Neural cell (in vitro differentiated cells): ENCODE measurements around the gene LRRC8D. TPM values are rescaled to one million over a fixed set of nuclear protein-coding genes. Genes with fewer than 3 reads are reported as not detected.

Source experiments
- H2AFZ ChIP-seq: fragments of 200-600, 300-800 bp; sonication (generic), shearing (Covaris generic); 2 replicates; pipeline ENCODE4 v1.6.0; 2014; ENCODE audit warnings: low read depth, mild to moderate bottlenecking, antibody characterized with exemption, low read length, moderate library complexity
- H3F3A ChIP-seq: fragments of 200-600 bp; shearing (Covaris generic); 2 replicates; pipeline ENCODE4 v1.6.1; 2016; ENCODE audit warnings: mild to moderate bottlenecking, moderate library complexity, mixed read lengths, antibody characterized with exemption, low read length; ENCODE audit not compliant: insufficient read depth, poor library complexity, severe bottlenecking
- H3K27ac ChIP-seq: fragments of 200-600, 300-800 bp; sonication (generic), shearing (Covaris generic); 2 replicates; pipeline ENCODE4 v1.5.1; 2014; ENCODE audit warnings: mild to moderate bottlenecking, low read length, moderate library complexity
- H3K27me3 ChIP-seq: fragments of 300-800, 200-600 bp; sonication (generic), shearing (Covaris generic); 2 replicates; pipeline ENCODE4 v1.6.0; 2014; ENCODE audit warnings: mild to moderate bottlenecking, low read depth, low read length, moderate library complexity; ENCODE audit not compliant: insufficient read depth
- H3K36me3 ChIP-seq: fragments of 300-800, 200-600 bp; sonication (generic), shearing (Covaris generic); 2 replicates; pipeline ENCODE4 v1.5.1; 2014; ENCODE audit warnings: mild to moderate bottlenecking, antibody characterized with exemption, low read length, moderate library complexity; ENCODE audit not compliant: insufficient read depth
- H3K4me2 ChIP-seq: fragments of 300-800, 200-600 bp; sonication (generic), shearing (Covaris generic); 2 replicates; pipeline ENCODE4 v1.6.0; 2014; ENCODE audit warnings: mild to moderate bottlenecking, low read length
- H3K4me3 ChIP-seq: fragments of 300-800, 200-600 bp; sonication (generic), shearing (Covaris generic); 2 replicates; pipeline ENCODE4 v1.5.1; 2014; ENCODE audit warnings: mild to moderate bottlenecking, low read length, moderate library complexity
- H3K79me2 ChIP-seq: fragments of 200-600 bp; shearing (Covaris generic); replicated peaks from 2 replicates; pipeline ENCODE4 v1.6.0; 2014; ENCODE audit warnings: mild to moderate bottlenecking, low read length, moderate library complexity; ENCODE audit not compliant: insufficient read depth
- H3K9ac ChIP-seq: fragments of 300-800, 200-600 bp; sonication (generic), shearing (Covaris generic); 2 replicates; pipeline ENCODE4 v1.6.1; 2016; ENCODE audit warnings: mild to moderate bottlenecking, low read length, mixed read lengths
- H3K9me2 ChIP-seq: fragments of 200-600 bp; shearing (Covaris generic); 2 replicates; pipeline ENCODE4 v1.6.1; 2016; ENCODE audit warnings: mild to moderate bottlenecking, low read length, mixed read lengths; ENCODE audit not compliant: insufficient read depth
- H3K9me3 ChIP-seq: fragments of 200-600, 300-800 bp; sonication (generic), shearing (Covaris generic); 2 replicates; pipeline ENCODE4 v1.6.1; 2016; ENCODE audit warnings: mild to moderate bottlenecking, mixed run types, low read length, moderate library complexity, mixed read lengths
- H4K20me1 ChIP-seq: fragments of 200-600 bp; shearing (Covaris generic); 2 replicates; pipeline ENCODE4 v1.6.1; 2016; ENCODE audit warnings: mild to moderate bottlenecking, mixed run types; ENCODE audit not compliant: insufficient read depth
- EP300 ChIP-seq: fragments of 450-650 bp; conservative IDR thresholded peaks from 2 replicates; pipeline ENCODE4 v1.6.1; 2014; ENCODE audit warnings: antibody characterized with exemption, mild to moderate bottlenecking, moderate library complexity; ENCODE audit not compliant: poor library complexity, severe bottlenecking
- EZH2 ChIP-seq: fragments of 200-600, 300-800 bp; shearing (Covaris generic), sonication (generic); IDR thresholded peaks from 2 replicates; pipeline ENCODE4 v1.6.1; 2014; ENCODE audit warnings: antibody characterized with exemption, low read length, borderline replicate concordance, mild to moderate bottlenecking; ENCODE audit not compliant: insufficient read depth, poor library complexity, severe bottlenecking
- MXI1 ChIP-seq: fragments of 450-650 bp; conservative IDR thresholded peaks from 2 replicates; pipeline ENCODE4 v1.6.1; 2014; ENCODE audit warnings: antibody characterized with exemption, mild to moderate bottlenecking; ENCODE audit not compliant: poor library complexity, severe bottlenecking
- POLR2AphosphoS5 ChIP-seq: IDR thresholded peaks from 2 replicates; pipeline ENCODE4 v1.6.1; 2012
- RAD21 ChIP-seq: fragments of 450-650 bp; conservative IDR thresholded peaks from 2 replicates; pipeline ENCODE4 v1.6.1; 2014; ENCODE audit warnings: antibody characterized with exemption, mild to moderate bottlenecking, moderate library complexity
- SMC3 ChIP-seq: fragments of 450-650 bp; conservative IDR thresholded peaks from 2 replicates; pipeline ENCODE4 v1.6.1; 2014; ENCODE audit warnings: antibody characterized with exemption, mild to moderate bottlenecking, moderate library complexity; ENCODE audit not compliant: poor library complexity
- TAF1 ChIP-seq: IDR thresholded peaks from 2 replicates; pipeline ENCODE4 v1.6.1; 2012; ENCODE audit warnings: low read depth
- polyA plus RNA-seq: library from polyadenylated mRNA; depleted of rRNA; stranded (reverse); fragments of >200 nt; gene quantifications from 2 replicates; pipeline ENCODE4 v1.2.3, GENCODE V29; 2014
- TF ChIP-seq, protein P1 (sequence below): fragments of 450-650 bp; IDR thresholded peaks from 2 replicates; pipeline ENCODE4 v1.5.1; 2014; ENCODE audit warnings: antibody characterized with exemption, mild to moderate bottlenecking, moderate library complexity; ENCODE audit not compliant: poor library complexity, severe bottlenecking
- TF ChIP-seq, protein P2 (sequence below): IDR thresholded peaks from 2 replicates; pipeline ENCODE4 v1.6.1; 2012; ENCODE audit warnings: borderline replicate concordance

Gene LRRC8D
- polyA plus RNA-seq, 1 donor from 2014 or later = 43.7 TPM

DNA sequence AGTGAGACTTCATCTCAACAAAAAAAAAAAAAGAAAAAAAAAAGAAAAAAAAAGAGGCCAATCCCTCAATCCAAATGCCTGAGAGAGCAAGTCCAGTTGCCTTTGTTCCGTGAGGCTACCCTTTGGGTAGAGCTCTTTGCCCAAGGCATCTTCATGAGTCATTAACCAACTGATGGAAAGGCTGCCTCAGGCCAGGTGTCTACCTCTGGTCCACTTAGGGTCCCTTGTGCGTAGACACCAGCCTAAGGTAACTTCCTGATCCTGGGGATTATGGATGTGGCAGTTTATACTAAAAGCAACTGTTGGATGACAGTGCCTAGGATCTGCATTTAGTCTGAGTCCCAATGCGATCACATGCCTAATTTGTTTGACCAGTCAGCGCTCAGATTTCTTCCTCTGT lies 153.4 kb downstream of the LRRC8D start:
- Histone ChIP-seq H3K27me3 (no peaks in the 10 kb centered on the region), H3K9me2 (no peaks in the 10 kb centered on the region), H3K27ac (no peak overlapping the region), H3K36me3 (no peaks in the 10 kb centered on the region), H3K9me3 (no peaks in the 10 kb centered on the region), H2AFZ (no peak overlapping the region), H3K9ac (no peak overlapping the region), H4K20me1 (no peaks in the 10 kb centered on the region), H3K4me3 (no peak overlapping the region), H3F3A (no peaks in the 10 kb centered on the region), H3K79me2 (no peaks in the 10 kb centered on the region), H3K4me2 (no peak overlapping the region)
- no peak for TF ChIP-seq EP300
- TF ChIP-seq EZH2 = no peak
- no peak for TF ChIP-seq MXI1
- TF ChIP-seq POLR2AphosphoS5 = no peak
- TF ChIP-seq, protein P1, sequence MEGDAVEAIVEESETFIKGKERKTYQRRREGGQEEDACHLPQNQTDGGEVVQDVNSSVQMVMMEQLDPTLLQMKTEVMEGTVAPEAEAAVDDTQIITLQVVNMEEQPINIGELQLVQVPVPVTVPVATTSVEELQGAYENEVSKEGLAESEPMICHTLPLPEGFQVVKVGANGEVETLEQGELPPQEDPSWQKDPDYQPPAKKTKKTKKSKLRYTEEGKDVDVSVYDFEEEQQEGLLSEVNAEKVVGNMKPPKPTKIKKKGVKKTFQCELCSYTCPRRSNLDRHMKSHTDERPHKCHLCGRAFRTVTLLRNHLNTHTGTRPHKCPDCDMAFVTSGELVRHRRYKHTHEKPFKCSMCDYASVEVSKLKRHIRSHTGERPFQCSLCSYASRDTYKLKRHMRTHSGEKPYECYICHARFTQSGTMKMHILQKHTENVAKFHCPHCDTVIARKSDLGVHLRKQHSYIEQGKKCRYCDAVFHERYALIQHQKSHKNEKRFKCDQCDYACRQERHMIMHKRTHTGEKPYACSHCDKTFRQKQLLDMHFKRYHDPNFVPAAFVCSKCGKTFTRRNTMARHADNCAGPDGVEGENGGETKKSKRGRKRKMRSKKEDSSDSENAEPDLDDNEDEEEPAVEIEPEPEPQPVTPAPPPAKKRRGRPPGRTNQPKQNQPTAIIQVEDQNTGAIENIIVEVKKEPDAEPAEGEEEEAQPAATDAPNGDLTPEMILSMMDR = no peak
- TF ChIP-seq SMC3 = no peak
- no peak for TF ChIP-seq RAD21
- TF ChIP-seq TAF1 = no peak
- TF ChIP-seq, protein P2, sequence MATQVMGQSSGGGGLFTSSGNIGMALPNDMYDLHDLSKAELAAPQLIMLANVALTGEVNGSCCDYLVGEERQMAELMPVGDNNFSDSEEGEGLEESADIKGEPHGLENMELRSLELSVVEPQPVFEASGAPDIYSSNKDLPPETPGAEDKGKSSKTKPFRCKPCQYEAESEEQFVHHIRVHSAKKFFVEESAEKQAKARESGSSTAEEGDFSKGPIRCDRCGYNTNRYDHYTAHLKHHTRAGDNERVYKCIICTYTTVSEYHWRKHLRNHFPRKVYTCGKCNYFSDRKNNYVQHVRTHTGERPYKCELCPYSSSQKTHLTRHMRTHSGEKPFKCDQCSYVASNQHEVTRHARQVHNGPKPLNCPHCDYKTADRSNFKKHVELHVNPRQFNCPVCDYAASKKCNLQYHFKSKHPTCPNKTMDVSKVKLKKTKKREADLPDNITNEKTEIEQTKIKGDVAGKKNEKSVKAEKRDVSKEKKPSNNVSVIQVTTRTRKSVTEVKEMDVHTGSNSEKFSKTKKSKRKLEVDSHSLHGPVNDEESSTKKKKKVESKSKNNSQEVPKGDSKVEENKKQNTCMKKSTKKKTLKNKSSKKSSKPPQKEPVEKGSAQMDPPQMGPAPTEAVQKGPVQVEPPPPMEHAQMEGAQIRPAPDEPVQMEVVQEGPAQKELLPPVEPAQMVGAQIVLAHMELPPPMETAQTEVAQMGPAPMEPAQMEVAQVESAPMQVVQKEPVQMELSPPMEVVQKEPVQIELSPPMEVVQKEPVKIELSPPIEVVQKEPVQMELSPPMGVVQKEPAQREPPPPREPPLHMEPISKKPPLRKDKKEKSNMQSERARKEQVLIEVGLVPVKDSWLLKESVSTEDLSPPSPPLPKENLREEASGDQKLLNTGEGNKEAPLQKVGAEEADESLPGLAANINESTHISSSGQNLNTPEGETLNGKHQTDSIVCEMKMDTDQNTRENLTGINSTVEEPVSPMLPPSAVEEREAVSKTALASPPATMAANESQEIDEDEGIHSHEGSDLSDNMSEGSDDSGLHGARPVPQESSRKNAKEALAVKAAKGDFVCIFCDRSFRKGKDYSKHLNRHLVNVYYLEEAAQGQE = no peak

DNA sequence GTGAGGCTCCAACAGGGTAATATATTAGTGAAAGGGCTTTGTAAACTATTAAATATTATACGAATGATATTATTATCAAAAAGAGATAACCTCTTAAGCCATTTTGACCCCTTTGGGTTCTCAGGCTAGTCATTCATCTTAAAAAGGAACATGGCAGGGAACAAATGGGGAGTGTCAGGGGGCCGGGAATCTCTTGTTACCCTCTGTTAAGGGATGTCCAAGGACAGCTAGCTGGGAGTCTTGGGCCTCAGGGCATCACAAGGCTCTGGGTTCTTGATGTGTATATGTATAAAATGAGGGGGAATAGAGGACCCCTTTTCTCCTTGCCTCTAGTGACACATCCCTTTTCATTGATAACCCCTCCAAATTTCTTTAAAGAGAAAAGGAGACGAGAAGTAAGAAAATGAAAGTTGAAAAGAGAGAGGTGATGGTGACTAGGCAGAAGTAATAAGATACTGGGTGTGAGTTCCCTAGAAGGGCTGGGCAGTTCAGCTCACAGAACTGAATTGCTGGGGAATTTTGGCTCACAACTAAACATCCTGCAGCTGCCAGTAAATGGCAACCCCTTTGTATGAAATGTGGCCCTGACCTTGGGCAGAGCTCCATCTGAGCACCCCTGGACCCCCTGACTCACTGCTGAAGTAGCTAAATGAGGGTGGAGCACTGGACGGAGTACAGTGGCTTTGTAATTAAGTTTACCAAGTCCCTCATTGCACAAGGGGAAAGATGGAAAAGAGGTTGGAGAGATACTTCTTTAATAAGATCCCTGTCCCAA lies 154.1 kb downstream of the LRRC8D start:
- no peaks in the 10 kb centered on the region for H3K9me2 ChIP-seq
- no peaks in the 10 kb centered on the region for H4K20me1 ChIP-seq
- H3K9ac ChIP-seq = no peak overlapping the region
- H3K79me2 ChIP-seq = no peaks in the 10 kb centered on the region
- TF ChIP-seq, protein P1 = no peak
- TF ChIP-seq RAD21 (no peak), TAF1 (no peak), MXI1 (no peak), POLR2AphosphoS5 (no peak), SMC3 (no peak), EP300 (no peak), EZH2 (no peak)
- TF ChIP-seq, protein P2 = no peak
- H3K9me3 ChIP-seq = no peaks in the 10 kb centered on the region
- H3K36me3 ChIP-seq = no peaks in the 10 kb centered on the region
- no peak overlapping the region for H2AFZ ChIP-seq
- no peak overlapping the region for H3K4me3 ChIP-seq
- no peak overlapping the region for H3K4me2 ChIP-seq
- no peaks in the 10 kb centered on the region for H3K27me3 ChIP-seq
- no peaks in the 10 kb centered on the region for H3F3A ChIP-seq
- H3K27ac ChIP-seq = no peak overlapping the region
